ENCODE data around the gene GRIK4.

DNA sequence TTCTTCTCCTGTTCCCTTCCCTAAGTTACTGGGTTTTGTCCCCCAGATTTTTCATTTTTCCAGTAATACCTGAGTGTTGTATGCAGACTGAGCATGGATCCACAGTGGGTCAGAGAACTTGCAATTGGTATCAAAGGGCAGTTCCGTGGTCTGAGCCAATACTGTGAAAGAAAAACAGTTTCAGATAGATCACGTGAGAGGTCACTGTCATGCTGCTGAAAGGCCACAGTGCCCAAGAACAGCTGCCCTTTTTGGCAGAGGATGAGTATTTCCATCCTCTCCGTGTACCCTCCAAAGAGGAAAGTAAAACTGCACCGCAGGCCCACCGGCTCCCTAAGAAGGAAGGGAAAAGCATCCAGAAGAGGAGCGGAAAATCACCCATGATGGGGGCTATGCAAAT is 439.3 kb downstream of the GRIK4 start:
- TF ChIP-seq, protein P1, sequence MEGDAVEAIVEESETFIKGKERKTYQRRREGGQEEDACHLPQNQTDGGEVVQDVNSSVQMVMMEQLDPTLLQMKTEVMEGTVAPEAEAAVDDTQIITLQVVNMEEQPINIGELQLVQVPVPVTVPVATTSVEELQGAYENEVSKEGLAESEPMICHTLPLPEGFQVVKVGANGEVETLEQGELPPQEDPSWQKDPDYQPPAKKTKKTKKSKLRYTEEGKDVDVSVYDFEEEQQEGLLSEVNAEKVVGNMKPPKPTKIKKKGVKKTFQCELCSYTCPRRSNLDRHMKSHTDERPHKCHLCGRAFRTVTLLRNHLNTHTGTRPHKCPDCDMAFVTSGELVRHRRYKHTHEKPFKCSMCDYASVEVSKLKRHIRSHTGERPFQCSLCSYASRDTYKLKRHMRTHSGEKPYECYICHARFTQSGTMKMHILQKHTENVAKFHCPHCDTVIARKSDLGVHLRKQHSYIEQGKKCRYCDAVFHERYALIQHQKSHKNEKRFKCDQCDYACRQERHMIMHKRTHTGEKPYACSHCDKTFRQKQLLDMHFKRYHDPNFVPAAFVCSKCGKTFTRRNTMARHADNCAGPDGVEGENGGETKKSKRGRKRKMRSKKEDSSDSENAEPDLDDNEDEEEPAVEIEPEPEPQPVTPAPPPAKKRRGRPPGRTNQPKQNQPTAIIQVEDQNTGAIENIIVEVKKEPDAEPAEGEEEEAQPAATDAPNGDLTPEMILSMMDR (IDR thresholded peaks at IDR 0.05) = no peak
- TF ChIP-seq EP300 (IDR thresholded peaks at IDR 0.05) = no peak
- TF ChIP-seq POLR2A (IDR thresholded peaks at IDR 0.05) = no peak
